GM18907 (cell line): Measurements from ENCODE around the gene HIF1AN.

Experiments
- ATAC-seq: cut with Tn5 transposase; IDR thresholded peaks from one replicate; pipeline ENCODE4 v1.9.1; 2021; ENCODE audit warnings: mild to moderate bottlenecking, moderate library complexity; ENCODE audit not compliant: unreplicated experiment

The HIF1AN gene

GRCh38 chr10:100535715-100536353 is at the start of gene HIF1AN:
Gene HIF1AN (plus strand): TSS chr10:100535943. CDS start chr10:100535959, 16 bp downstream.
- peak; percentile 97 for ATAC-seq

- ATAC-seq: no peak
These were observed 48.2 kb upstream of the HIF1AN start for GRCh38 chr10:100487529-100487928.

- no peak for ATAC-seq
These were observed 46.3 kb upstream of the HIF1AN start for GRCh38 chr10:100489396-100489795.

GRCh38 chr10:100490531-100490930 is 45.2 kb upstream of the HIF1AN start:
- ATAC-seq: no peak

- no peak for ATAC-seq
These were observed 39.2 kb upstream of the HIF1AN start for GRCh38 chr10:100496567-100496966.

- no peak for ATAC-seq
These were observed 37.7 kb upstream of the HIF1AN start for GRCh38 chr10:100498059-100498458.

GRCh38 chr10:100501423-100501822 is 34.3 kb upstream of the HIF1AN start:
- no peak for ATAC-seq

GRCh38 chr10:100502926-100503494 is 32.7 kb upstream of the HIF1AN start:
- no peak for ATAC-seq

- no peak for ATAC-seq
These were observed 31.6 kb upstream of the HIF1AN start for GRCh38 chr10:100504096-100504495.

GRCh38 chr10:100505164-100505563 is 30.6 kb upstream of the HIF1AN start:
- ATAC-seq: no peak

GRCh38 chr10:100506596-100507356 is 29.0 kb upstream of the HIF1AN start:
- ATAC-seq: no peak

- no peak for ATAC-seq
These were observed 28.4 kb upstream of the HIF1AN start for GRCh38 chr10:100507357-100507732.

GRCh38 chr10:100508266-100508665 is 27.5 kb upstream of the HIF1AN start:
- no peak for ATAC-seq

- no peak for ATAC-seq
These were observed 27.0 kb upstream of the HIF1AN start for GRCh38 chr10:100508691-100509150.

GRCh38 chr10:100509241-100509840 is 26.4 kb upstream of the HIF1AN start:
- ATAC-seq: no peak

- no peak for ATAC-seq
These were observed 25.0 kb upstream of the HIF1AN start for GRCh38 chr10:100510533-100511308.

GRCh38 chr10:100515612-100516011 is 20.1 kb upstream of the HIF1AN start:
- ATAC-seq: no peak

- no peak for ATAC-seq
These were observed 18.9 kb upstream of the HIF1AN start for GRCh38 chr10:100516847-100517246.

GRCh38 chr10:100518761-100519241 is 16.9 kb upstream of the HIF1AN start:
- no peak for ATAC-seq

- no peak for ATAC-seq
These were observed 16.3 kb upstream of the HIF1AN start, which contains the start of gene SEC31B for GRCh38 chr10:100519311-100520051. Gene SEC31B (minus strand): TSS chr10:100519861. CDS start chr10:100516952, 2,909 bp downstream.
